Cardiac fibroblast (primary cell): ENCODE measurements around the gene ABCA13.

Experiments used
- DNase-seq, 2 donors: peaks; one replicate each; pipeline versions ENCODE4 v3.0.0 to v3.0.0-alpha.2; 2010; ENCODE audit warnings: low read depth in 2 of 2
- H3K4me3 ChIP-seq, 2 donors: replicated peaks in 1 of 2; 1 replicate in 1 of 2; 2 replicates in 1 of 2; pipeline ENCODE4 v1.5.1; 2011; ENCODE audit warnings: low read depth in 2 of 2, low read length in 2 of 2, mild to moderate bottlenecking in 2 of 2, moderate library complexity in 1 of 2
- CTCF ChIP-seq: IDR thresholded peaks from one replicate; pipeline ENCODE4 v1.5.1; 2011; ENCODE audit warnings: low read depth, mild to moderate bottlenecking, low read length, inconsistent platforms

Gene ABCA13

GRCh38 chr7:48384180-48384752, 213.0 kb downstream of the ABCA13 start:
- DNase-seq = no peak
- no peak overlapping the region for H3K4me3 ChIP-seq
- TF ChIP-seq CTCF = no peak

GRCh38 chr7:48387932-48388331, 216.7 kb downstream of the ABCA13 start:
- TF ChIP-seq CTCF = no peak
- no peak for DNase-seq
- H3K4me3 ChIP-seq = no peak overlapping the region

GRCh38 chr7:48388911-48389310, 217.7 kb downstream of the ABCA13 start:
- TF ChIP-seq CTCF = no peak
- DNase-seq = no peak
- H3K4me3 ChIP-seq = no peak overlapping the region

- H3K4me3 ChIP-seq = no peak overlapping the region
- DNase-seq = peak; percentile 1 to 80
Observed at GRCh38 chr7:48389977-48390376, 218.7 kb downstream of the ABCA13 start.

GRCh38 chr7:48390388-48391327, 219.4 kb downstream of the ABCA13 start:
- TF ChIP-seq CTCF = no peak
- no peak for DNase-seq
- no peak overlapping the region for H3K4me3 ChIP-seq

More at GRCh38 chr7:48389977-48390376, 218.7 kb downstream of the ABCA13 start:
- no peak for TF ChIP-seq CTCF

- no peak overlapping the region for H3K4me3 ChIP-seq
- no peak for DNase-seq
- TF ChIP-seq CTCF = no peak
Observed at GRCh38 chr7:48398191-48398590, 226.9 kb downstream of the ABCA13 start.
